Measurements from ENCODE around the gene MAP1LC3A.

MAP1LC3A gene

GRCh38 chr20:34569598-34569997, 11.1 kb downstream of the MAP1LC3A start:
- H3K9me3 ChIP-seq: no peaks in the 10 kb centered on the region
- intact Hi-C loops (cut with DNase I; ENCODE audit: low total_unique reads): no loop called here
- H3K36me3 ChIP-seq: peaks cover 4 to 61% (median 20%) of the 10 kb centered on the region in 3 donors

GRCh38 chr20:34570859-34571306, 12.4 kb downstream of the MAP1LC3A start:
- no peak for TF ChIP-seq CTCF (IDR thresholded peaks at IDR 0.05)
- no peak overlapping the region for H3K4me3 ChIP-seq
- peaks cover 7 to 62% (median 29%) of the 10 kb centered on the region in 3 donors for H3K36me3 ChIP-seq
- no peaks in the 10 kb centered on the region for H3K9me3 ChIP-seq
- intact Hi-C loops (cut with DNase I; ENCODE audit: low total_unique reads): no loop called here
- H3K4me1 ChIP-seq: no peaks in the 10 kb centered on the region
- H3K27me3 ChIP-seq: no peaks in the 10 kb centered on the region
- DNase-seq: peak in 1 of 2 donors; percentile 37
- no peak overlapping the region for H3K27ac ChIP-seq

More at GRCh38 chr20:34569598-34569997, 11.1 kb downstream of the MAP1LC3A start:
- Histone ChIP-seq H3K4me1 (no peaks in the 10 kb centered on the region), H3K4me3 (no peak overlapping the region), H3K27ac (no peak overlapping the region), H3K27me3 (no peaks in the 10 kb centered on the region)
- TF ChIP-seq CTCF (IDR thresholded peaks at IDR 0.05): no peak
- DNase-seq: peak in 1 of 2 donors; percentile 16

- no peaks in the 10 kb centered on the region for H3K4me1 ChIP-seq
- no peaks in the 10 kb centered on the region for H3K9me3 ChIP-seq
- intact Hi-C loops (cut with DNase I; ENCODE audit: low total_unique reads): no loop called here
- peaks cover 7 to 58% (median 29%) of the 10 kb centered on the region in 3 donors for H3K36me3 ChIP-seq
- no peak for DNase-seq
- TF ChIP-seq CTCF (IDR thresholded peaks at IDR 0.05): no peak
- no peak overlapping the region for H3K27ac ChIP-seq
- no peaks in the 10 kb centered on the region for H3K27me3 ChIP-seq
- H3K4me3 ChIP-seq: no peak overlapping the region
Observed at GRCh38 chr20:34571753-34572152, 13.2 kb downstream of the MAP1LC3A start.

GRCh38 chr20:34573541-34574300, 15.2 kb downstream of the MAP1LC3A start:
- no peak for DNase-seq
- intact Hi-C loops (cut with DNase I; ENCODE audit: low total_unique reads): no loop called here

GRCh38 chr20:34574426-34574825, 15.9 kb downstream of the MAP1LC3A start:
- H3K9me3 ChIP-seq: no peaks in the 10 kb centered on the region
- H3K27ac ChIP-seq: no peak overlapping the region
- H3K4me1 ChIP-seq: no peaks in the 10 kb centered on the region
- intact Hi-C loops (cut with DNase I; ENCODE audit: low total_unique reads): no loop called here
- no peaks in the 10 kb centered on the region for H3K27me3 ChIP-seq
- no peak for TF ChIP-seq CTCF (IDR thresholded peaks at IDR 0.05)
- H3K4me3 ChIP-seq: no peak overlapping the region
- H3K36me3 ChIP-seq: peaks cover 7 to 53% (median 29%) of the 10 kb centered on the region in 3 donors
- no peak for DNase-seq

More at GRCh38 chr20:34573541-34574300, 15.2 kb downstream of the MAP1LC3A start:
- Histone ChIP-seq H3K36me3 (peaks cover 7 to 53% (median 29%) of the 10 kb centered on the region in 3 donors), H3K27me3 (no peaks in the 10 kb centered on the region), H3K4me1 (no peaks in the 10 kb centered on the region), H3K4me3 (no peak overlapping the region), H3K9me3 (no peaks in the 10 kb centered on the region), H3K27ac (no peak overlapping the region)
- TF ChIP-seq CTCF (IDR thresholded peaks at IDR 0.05): no peak
